DMS 273 treated with DMSO at 0.1 percent for 48 hours (cell line): ENCODE data around the gene TDRD7.
"Not testable (repeated sequence)": the region's sequence is repeated elsewhere in the genome, so short reads cannot be mapped to it uniquely, and the experiment has no call there.

Experiments
- DNase-seq: peaks from one replicate; lab custom pipeline; 2025; lab: John Stamatoyannopoulos, UW

Gene TDRD7

DNA sequence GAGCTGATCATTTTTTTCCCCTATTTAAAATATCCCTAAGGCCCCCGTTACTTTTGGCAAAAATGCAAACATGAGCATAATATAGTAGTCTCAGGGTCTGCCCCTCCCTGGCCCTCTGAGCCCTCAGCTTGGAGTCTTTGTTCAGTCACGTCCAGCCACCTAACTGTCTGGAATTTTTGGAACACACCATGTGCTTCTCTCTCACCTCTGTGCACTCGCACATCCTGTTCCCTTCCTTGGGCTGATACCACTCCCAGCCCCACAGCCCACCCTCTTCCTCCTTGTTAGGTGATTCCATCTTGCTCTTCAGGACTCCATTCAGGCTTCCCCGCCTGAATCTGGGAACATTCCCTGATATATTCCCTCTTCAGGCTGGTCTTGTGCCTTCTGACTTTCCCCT, 16.0 kb downstream of the TDRD7 start:
- DNase-seq = no peak

DNA sequence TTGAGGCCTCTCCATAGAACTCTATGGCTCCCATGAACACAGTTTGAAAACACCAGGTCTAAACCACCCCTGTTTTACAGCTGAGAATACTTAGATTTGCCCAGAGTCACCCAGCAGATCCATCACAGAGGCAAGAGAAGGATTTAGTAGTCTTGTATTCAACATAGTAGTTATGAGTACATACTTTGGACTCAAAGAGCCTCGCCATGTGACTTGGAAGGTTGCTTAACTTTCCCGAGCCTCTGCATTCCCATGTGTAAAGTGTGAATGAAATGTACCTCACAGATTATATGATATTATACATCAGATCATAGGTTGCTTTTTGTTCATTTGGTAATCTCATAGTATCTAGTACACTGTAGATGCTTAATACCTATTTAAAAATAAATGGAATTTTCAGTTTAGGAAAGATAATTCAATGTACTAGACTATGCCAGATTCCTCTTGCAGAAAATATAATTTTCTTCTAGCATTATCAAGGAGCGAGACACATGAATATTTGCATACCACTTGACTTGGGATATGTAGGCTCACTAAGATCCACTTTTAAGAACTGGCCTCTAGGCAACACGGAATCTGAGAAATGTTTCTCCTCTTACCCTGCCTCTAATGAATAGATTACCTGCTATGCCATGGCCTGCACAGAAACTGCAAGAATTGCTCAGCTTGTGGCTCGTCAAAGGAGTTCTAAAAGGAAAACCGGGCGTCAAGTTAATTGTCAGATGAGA, 18.6 kb downstream of the TDRD7 start:
- no peak for DNase-seq

DNA sequence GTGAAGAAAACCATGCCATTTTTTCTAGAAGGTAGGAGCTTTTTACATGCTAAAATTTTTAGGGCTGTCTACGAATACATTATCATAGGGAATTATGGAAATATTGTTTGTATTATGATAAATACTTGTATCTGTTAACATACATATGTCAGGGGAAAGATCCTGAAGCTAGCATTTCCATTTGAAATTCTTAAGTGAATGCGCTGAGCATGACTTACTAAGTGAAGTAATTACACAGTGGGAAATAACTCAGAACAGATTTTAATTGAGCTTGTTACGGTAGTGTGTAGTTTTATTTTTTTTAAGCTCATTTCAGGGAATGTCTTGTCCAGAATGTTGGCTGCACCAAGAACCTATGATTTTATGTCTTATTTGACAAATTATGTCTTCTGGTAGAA, 19.1 kb downstream of the TDRD7 start:
- no peak for DNase-seq

DNA sequence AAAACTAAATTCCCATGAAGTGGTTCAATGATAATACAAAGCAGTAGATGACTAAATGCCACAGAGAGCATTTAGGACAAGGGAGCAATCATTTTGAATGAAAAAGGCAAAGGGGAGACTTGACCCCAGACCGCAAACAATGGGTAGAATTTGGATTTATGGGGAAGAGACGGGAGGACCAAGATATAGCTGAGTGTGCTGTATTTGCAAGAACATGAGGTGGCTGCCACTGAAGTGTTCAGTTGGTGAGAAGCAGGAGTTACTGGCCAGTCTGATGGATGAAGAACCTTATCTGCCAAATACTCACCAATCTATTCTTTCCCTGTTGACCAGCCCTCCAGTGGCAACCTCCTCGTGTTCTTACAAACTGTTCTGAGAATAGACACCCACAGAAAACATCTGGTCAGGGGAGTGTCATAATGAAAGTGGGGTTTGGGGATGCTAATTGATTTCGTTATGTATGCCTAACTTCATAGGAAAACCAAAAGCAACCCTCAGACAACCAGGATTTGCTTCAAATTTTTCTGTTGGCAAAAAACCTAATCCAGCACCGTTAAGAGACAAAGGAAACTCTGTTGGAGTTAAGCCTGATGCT, 19.8 kb downstream of the TDRD7 start:
- DNase-seq = no peak

DNA sequence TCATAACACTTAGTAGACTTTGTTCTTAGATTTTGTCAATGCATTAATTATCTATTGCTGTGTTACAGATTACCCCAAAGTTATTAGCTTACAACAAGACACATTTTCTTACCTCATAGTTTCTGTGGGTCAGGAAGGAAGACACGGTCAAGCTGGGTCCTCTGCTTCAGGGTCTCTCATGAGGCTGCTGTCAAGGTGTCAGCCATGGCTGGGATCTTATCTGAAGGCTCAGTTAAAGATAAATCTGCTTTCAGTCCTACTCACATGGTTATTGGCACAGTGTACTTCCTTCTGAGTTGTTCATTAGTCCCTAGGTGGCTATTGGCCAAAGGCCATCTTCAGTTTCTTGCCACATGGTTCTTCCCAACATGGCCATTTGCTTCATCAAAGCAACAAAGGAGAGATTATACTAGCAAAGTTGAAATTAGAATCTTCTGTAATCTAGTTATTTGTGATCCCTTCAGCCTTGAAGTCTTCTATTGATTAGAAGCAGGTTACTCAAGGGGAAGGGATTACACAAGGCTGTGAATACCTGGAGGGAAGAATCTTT, 25.2 kb downstream of the TDRD7 start:
- DNase-seq = no peak

DNA sequence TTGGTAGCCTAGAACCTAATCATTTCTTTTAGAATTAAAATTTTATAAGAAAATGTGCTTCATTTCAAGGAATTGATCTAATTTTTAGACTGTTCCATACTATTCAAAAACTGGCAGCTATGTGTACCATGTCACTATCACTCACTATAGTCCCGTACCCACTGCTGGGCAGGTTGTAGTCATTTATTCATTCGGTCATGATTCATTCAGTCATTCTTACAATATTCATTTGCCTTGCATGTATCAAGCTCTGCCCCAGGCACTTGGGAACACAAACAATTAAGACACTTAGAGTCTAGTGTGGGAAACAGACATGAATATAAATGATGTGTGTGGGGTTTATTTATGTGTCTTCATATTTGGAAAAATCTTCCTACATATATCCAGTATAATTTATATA, 26.4 kb downstream of the TDRD7 start:
- DNase-seq = no peak

DNA sequence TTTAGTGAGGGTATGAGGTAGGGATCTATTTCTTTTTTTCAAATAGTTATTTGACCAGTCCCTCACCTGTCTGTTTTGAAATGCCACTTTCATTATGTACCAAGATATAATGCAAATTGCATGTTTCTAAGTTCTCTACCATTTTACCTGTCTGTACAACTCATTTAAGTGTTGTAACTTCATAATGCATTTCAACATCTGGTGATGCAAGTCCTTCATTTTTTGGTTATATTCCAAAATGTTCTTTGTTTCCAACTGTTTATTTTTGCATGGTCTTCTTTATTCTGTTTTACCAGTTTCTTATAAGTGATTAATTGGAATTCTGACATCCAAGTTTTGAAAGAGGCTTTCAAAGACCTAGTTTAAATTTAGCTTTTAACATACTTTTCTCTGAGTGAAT, 26.8 kb downstream of the TDRD7 start:
- no peak for DNase-seq

DNA sequence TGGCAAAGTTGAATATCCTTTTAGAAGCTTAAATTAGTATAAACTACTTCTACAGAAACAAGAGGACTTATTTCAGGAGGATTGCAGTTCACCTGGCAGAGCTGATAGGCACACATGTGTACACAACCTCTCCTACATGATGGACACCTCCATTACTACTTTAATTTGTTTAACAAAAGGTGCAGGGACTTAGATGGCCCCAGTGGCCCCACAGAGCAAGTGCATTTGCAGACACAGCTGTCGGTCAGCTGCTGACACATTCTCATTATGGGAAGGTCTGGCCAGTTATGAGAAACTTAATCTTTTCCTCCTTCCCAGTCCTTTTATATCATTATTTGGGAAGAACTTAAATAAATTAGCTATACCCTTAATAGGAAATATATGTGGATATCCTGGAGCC, 28.3 kb downstream of the TDRD7 start:
- no peak for DNase-seq

DNA sequence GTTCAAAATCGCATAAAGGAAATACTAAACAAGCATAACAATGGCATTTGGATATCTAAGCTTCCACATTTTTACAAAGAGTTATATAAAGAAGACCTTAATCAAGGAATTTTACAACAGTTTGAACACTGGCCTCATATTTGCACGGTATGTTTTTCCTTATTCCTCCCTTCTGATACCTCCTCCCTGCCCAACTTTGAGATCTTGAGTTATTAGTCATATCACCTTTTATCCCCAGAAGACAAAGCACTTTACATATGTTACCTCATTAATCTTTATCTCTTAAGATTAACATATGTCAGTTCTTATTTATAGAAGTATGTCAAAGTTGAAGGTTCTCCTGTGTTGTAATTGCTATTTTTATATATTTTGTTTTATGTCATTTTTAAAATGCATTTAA, 29.8 kb downstream of the TDRD7 start:
- no peak for DNase-seq

DNA sequence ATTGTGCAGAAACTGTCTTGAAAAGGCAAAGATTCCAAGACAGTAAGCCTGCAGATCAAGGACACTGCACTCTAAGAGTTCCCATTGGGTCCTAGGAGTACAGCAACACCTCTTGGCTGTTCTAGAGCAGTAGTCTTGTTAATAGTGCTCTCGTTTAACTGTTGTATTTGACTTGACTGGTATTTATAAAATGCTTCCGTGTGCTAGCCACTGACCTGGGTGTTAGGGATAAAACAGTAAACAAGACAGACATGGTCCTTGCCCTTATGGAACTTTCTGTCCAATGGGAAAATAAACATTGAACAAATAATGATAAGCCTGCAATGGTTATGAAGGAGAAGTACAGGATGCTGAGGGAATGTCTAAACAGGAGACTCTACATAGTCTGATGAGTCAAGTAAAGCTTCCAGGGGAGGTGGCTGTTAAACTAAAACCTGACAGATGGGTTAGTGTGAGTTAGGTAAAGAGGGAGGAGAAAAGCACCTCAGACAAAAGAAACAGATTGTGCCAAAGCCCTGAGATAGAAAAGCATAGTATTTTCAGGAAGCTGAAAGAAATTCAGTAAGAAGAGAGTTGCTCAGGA, 33.3 kb downstream of the TDRD7 start:
- no peak for DNase-seq

DNA sequence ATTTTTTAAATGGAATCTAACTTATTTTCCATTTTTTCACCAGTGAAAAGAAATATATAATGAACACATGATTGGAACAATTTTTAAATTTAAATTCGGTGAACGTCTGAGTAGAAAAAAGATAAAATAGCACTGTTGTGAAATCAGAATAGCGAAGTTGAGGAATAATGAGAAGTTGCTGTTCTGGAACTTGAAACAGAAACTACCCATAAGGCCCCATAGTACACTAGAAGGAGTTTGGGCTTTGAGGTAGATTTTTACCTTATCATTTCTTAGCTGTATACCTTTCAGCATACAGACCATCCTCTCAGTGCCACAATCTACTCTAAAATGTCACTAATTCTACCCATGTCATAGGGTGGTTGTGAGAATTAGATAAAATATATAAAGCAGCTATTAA, 35.1 kb downstream of the TDRD7 start:
- DNase-seq = no peak

DNA sequence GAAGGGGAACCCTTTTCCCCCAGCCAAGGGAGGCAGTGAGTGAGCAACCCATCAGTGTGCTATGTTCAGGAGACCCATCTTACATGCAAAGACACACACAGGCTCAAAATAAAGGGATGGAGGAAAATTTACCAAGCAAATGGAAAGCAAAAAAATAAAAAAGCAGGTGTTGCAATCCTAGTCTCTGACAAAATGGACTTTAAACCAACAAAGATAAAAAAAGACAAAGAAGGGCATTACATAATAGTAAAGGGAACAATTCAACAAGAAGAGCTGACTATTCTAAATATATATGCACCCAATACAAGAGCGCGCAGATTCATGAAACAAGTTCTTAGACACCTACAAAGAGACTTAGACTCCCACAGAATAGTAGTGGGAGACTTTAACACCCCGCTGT, 41.7 kb downstream of the TDRD7 start:
- DNase-seq = not testable (repeated sequence)

DNA sequence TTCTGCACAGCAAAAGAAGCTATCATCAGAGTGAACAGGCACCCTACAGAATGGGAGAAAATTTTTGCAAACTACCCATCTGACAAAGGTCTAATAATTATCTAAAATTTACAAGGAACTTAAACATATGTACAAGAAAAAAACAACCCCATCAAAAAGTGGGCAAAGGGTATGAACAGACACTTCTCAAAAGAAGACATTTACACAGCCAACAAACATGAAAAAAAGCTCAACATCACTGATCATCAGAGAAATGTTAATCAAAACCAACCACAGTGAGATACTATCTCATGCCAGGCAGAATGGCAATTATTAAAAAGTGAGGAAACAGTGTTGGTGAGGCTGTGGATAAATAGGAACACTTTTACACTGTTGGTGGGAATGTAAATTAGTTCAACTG, 44.9 kb downstream of the TDRD7 start:
- not testable (repeated sequence) for DNase-seq

DNA sequence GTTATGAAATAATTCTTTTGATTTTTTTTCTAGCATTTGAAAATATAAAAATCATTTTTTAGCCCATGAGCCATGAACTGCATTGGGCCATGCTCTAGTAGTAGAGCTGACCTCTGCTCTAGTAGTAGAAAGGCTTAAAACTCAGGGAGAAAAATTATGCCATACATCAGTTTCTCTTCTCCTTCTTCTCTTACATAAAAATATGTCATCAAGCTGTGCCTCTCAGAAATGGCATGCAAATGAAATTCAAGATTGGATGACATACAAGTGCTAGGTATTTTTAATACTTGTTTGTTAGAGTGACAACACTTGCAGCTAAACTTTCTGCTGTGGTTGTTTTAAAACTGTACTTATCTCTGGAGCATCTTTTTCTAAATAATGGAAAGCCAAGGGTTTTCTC, 47.4 kb downstream of the TDRD7 start:
- no peak for DNase-seq

DNA sequence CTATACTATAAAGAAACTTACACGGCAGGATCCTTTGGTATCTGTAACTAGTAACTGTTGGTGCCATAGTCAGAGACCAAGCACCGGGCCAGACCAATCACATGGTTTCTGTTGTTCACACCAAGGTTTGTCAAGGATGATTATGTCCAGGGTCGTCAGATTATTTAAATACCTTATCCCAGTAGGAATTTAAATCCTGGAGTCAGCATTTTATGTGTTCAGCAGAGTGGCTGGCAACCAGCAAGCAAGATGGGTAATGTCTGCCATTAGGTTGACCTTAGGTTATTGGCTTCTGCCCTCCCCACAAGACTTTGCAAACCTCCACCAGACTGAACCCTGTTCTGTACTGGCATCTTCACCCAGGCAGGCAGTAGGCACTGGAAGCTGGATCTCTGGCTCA, 50.3 kb downstream of the TDRD7 start:
- DNase-seq = no peak

DNA sequence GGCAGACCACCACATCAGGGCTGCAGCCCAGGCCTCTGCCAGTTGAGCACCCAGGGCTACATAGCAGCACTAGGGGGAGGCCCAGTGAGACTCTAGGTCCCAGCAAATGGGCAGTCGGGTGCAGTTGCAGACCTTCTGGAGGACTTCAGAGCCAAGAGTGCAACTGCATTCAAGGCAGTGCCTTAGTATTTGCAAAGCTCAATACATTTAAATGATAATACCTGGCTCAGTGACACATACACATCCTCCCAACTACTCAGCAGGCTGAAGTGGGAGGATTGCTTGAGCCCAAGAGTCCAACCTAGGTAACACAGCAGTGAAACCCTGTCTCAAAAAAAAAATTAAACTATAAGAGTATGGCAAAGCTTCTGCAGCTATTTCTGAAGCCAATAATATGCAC, 51.0 kb downstream of the TDRD7 start:
- DNase-seq = no peak

DNA sequence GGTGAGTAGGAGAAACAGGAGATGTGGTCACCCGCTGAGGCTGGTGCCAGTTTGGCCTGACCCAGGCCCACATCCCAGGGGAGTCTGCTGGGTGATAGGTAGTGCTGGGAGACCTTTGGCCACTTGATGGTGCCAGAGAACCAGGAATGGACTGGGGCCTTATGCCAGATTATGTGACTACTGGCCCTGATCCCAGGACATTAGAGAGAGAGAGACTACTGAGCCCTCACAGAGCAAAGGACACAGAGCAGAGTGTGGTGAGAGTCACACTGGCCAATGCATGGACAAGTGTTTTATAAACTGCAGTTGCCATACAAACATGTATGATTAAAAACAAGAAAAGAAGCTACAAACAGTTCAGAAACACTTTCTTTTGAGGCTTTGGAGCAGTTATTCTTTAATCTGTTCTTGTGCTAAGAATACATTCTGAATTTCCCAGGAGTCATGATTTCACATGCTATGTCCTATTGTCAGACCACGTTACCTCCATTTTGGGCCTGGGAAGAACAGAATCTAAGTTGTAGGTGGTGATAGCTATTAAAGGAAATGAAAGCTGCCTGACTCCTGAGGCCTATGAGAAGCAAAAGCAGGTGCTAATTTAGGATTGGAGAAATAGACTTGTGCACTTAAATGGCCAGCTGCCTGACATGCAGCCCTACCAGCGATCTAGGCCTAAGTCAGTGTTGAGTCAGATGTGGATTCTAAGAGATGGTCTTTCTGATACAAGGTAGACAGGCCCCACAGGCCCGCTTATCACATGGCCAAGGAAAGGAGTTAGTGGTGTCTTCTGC, 57.0 kb downstream of the TDRD7 start:
- DNase-seq = peak; percentile 20

DNA sequence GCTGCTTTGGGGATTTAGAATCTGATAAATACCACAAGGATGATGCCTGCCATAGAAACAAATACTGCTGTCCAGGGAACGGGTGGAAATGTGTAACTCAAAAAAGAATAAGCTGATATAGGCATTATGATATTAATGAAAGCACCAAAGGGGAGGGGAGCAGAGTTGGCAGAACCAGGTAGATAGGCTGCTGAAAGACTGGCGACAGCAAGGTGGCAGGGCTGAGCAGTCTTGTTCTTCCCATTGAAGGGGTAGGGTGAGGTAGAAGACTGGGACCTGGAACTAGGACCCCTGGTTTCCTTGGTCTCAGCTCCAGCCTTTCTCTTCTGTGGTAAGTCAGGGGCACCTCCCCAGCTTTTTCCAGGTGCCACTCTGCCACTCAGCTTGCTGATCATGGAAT, 58.2 kb downstream of the TDRD7 start:
- DNase-seq = no peak

DNA sequence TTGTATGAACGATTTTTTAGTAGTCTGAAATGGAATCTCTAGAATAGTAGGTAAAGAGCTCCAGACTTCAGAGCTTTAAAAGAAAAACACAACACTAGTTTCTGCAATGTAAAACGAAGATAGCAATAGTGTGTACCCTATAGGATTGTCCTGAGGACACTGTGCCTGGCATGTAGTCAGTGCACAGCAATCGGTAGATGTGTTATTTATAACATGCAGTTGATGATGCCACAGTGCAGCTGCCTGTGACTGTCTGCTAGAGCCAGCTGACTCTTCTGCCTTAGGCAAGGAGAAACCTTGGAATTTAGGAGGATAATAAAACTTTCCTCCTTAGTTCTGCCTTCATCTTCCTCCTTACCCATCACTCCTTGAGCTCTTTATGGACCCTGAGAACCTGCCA, 61.8 kb downstream of the TDRD7 start:
- DNase-seq = no peak

DNA sequence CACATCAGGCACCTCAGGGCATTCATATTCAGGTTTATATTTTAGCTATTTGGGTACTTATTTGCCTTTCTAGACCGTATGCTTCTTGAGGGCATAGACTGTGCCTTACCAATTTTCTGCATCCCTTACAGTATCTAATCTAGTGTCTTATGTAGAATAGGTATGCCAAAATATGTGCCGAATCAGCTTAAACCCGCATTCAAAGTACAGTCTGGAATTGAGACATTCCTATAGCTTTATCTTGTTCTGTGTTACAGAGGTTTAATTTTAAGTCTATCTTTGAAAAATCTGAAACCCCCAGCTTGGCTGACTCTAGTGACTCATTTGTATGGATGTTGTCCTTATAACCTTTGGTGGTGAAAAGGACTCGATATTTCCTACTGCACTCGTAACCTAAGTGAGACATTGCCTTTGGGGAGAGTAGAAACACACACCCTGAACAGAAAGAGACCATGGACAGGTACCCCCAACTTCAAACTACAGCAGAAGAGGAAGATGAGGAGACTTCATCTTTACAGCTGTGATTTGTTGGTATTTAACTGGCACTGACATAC, 62.6 kb downstream of the TDRD7 start:
- no peak for DNase-seq

DNA sequence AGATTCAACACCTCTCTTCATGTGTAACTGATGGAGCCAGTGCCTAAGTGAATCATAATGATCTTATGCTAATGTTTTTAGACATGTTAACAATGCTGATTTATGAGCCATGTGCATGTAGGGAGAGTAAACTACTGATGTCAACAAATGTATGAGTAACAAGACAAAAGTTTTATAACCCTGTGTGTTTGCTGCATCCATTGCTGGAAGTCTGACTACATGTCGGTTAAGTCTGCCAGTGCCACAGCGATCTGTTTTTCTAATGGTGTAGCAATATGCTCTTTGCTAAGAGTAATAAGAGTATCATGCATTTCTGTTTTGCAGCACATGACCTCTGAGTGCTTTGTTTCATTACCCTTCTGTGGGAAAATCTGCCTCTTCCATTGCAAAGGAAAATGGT, 63.2 kb downstream of the TDRD7 start:
- DNase-seq = no peak

DNA sequence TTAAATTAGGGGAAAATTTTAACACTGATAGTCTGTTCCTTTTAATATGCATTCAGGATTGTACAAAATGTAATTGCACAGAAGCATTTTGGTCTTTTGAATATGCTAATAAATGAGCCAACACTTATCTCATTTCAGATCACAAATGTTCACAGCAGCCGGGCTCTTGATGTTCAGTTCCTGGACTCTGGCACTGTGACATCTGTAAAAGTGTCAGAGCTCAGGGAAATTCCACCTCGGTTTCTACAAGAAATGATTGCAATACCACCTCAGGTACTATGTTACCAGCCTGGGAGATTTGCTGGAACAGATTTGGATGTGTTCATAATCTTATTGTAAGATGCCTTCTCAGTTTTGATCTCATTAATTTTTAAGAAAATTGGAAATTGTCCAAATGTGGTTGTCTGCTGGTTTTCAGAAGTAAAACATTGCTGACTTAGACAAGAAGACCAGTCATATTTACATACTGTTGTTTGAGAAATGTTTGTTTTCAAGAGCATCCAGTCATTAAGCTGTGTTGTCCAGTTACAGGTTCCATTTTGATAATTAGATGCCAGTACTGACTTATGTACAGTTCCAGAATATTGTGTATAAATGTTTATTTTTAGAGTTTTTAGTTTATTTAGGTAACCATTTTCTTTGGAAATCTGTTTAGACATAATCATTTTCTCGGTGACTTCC, 66.5 kb downstream of the TDRD7 start:
- DNase-seq = no peak
